Measurements from ENCODE around the gene CCDC188. TPM values are rescaled to one million over a fixed set of nuclear protein-coding genes. Genes with fewer than 3 reads are reported as not detected.

The CCDC188 gene
- total and polyA plus RNA-seq, 4 donors, result not detected

DNA sequence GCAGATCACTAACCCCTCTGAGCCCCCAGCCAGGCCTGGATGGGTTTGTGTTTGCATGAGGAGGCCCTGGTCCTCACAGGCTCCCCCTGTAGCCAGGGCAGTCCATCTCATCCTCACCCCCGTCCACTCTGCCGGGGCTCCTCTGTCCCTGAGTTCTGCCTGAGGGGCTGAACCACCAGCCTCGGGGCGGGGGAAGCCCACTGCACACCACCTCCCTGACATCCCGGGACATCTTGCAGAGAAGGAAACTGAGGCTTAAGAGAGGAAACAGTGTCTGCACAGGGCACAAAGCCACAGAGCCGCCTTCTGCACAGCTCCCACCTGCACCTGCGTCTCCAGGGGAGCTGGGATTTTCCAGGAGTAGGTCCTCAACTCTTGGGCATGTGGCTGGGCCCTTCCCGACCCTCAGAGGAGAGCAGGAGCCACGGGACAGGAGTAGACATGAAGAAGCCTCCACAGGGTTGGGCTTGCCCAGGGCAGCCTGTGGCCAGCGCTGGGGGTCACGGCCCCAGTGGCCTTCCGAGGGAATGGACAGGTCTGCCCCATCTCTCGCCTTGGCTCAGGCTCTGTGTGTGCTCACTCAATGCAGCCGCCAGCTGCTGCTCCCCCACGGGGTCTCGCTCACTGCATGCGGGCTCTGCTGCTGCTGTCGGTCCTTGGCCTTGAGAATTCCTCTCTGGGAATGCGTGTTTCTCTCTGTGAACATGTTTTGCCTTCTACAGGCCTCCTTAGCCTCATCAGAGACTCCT is 45.4 kb upstream of the CCDC188 start:
- DNase-seq (ENCODE audit: low spot score), result no peak
- TF ChIP-seq JUND (IDR thresholded peaks at IDR 0.05) (no peak), FOXA1 (IDR thresholded peaks at IDR 0.05) (no peak), RXRA (IDR thresholded peaks at IDR 0.05) (peak in 1 of 2 donors; percentile 35)
- TF ChIP-seq, protein P1, sequence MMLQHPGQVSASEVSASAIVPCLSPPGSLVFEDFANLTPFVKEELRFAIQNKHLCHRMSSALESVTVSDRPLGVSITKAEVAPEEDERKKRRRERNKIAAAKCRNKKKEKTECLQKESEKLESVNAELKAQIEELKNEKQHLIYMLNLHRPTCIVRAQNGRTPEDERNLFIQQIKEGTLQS (IDR thresholded peaks at IDR 0.05), result no peak
- 86% methylated on average over 19 of the region's 19 CpGs for WGBS

DNA sequence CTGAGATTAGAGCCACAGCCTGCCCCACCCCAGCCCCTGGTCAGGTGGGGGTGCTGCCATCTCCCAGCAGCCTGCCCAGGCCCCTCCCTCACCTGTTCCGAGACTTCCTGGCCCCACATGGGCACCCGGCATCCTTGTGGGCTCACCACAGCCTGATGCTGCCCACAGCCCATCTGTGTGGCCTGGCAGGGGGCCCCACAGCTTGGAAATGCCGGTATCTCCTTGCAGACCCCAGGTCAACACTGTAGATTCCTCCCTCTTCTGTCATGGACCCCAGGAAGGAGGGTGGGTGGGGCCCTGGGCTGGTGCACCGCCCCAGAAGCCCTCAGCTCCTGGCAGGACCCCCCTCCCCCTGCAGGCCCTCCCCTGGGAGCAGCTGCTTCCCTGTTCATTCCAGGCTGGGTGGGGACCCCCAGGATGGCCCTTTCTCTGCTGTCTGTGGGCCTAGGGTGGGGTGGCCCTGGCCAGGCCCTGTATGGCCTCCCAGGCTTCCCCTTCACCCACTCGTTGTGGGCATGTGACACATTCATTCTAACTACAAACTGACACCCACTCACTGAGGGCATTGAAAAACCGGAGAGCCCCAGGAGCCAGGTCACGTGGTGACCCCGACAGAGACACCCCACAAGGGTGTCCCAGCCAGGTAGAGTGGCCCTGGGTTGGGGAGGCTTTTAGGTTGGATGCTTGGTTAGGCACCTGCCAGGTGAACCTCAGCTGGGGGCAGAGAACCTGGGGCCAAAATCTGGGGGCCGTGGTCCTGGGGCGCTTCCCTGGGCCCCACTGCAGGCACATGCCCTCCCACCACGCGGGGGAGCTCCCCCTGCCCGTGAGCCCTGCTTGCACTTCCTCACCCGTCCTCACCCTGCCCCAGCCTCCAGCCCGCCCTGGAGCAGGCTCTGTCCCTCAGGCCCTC is 44.1 kb upstream of the CCDC188 start:
- Histone ChIP-seq H3K4me1 (ENCODE audit: control insufficient read depth in 4 of 4, insufficient read depth in 4 of 4, low read length in 3 of 4) (peaks cover 0 to 5% (median 3%) of the 10 kb centered on the region in 4 donors), H3K27ac (ENCODE audit: low read depth in 1 of 2, low read length in 2 of 2) (no peak overlapping the region), H3K4me3 (ENCODE audit: low read depth in 1 of 3, low read length in 3 of 3) (no peak overlapping the region), H3K9ac (ENCODE audit: low read depth in 1 of 2, low read length in 2 of 2) (no peak overlapping the region), H3K9me3 (ENCODE audit: control insufficient read depth in 4 of 4, low read length in 3 of 4) (no peaks in the 10 kb centered on the region), H3K36me3 (ENCODE audit: control insufficient read depth in 4 of 4, insufficient read depth in 3 of 4, low read depth in 1 of 4, low read length in 3 of 4) (no peaks in the 10 kb centered on the region), H3K27me3 (ENCODE audit: control insufficient read depth in 4 of 4, insufficient read depth in 4 of 4, low read length in 3 of 4) (no peaks in the 10 kb centered on the region)
- DNase-seq (ENCODE audit: low spot score), result no peak
- WGBS, result 80% methylated on average over 15 of the region's 15 CpGs
- TF ChIP-seq, protein P2, sequence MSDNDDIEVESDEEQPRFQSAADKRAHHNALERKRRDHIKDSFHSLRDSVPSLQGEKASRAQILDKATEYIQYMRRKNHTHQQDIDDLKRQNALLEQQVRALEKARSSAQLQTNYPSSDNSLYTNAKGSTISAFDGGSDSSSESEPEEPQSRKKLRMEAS (IDR thresholded peaks at IDR 0.05), result no peak

More for the DNA sequence above, 45.4 kb upstream of the CCDC188 start:
- Histone ChIP-seq H3K4me3 (ENCODE audit: low read depth in 1 of 3, low read length in 3 of 3) (no peak overlapping the region), H3K9me3 (ENCODE audit: control insufficient read depth in 4 of 4, low read length in 3 of 4) (no peaks in the 10 kb centered on the region), H3K9ac (ENCODE audit: low read depth in 1 of 2, low read length in 2 of 2) (no peak overlapping the region), H3K36me3 (ENCODE audit: control insufficient read depth in 4 of 4, insufficient read depth in 3 of 4, low read depth in 1 of 4, low read length in 3 of 4) (no peaks in the 10 kb centered on the region), H3K27me3 (ENCODE audit: control insufficient read depth in 4 of 4, insufficient read depth in 4 of 4, low read length in 3 of 4) (no peaks in the 10 kb centered on the region), H3K27ac (ENCODE audit: low read depth in 1 of 2, low read length in 2 of 2) (no peak overlapping the region), H3K4me1 (ENCODE audit: control insufficient read depth in 4 of 4, insufficient read depth in 4 of 4, low read length in 3 of 4) (peaks cover 0 to 5% (median 3%) of the 10 kb centered on the region in 4 donors)

DNA sequence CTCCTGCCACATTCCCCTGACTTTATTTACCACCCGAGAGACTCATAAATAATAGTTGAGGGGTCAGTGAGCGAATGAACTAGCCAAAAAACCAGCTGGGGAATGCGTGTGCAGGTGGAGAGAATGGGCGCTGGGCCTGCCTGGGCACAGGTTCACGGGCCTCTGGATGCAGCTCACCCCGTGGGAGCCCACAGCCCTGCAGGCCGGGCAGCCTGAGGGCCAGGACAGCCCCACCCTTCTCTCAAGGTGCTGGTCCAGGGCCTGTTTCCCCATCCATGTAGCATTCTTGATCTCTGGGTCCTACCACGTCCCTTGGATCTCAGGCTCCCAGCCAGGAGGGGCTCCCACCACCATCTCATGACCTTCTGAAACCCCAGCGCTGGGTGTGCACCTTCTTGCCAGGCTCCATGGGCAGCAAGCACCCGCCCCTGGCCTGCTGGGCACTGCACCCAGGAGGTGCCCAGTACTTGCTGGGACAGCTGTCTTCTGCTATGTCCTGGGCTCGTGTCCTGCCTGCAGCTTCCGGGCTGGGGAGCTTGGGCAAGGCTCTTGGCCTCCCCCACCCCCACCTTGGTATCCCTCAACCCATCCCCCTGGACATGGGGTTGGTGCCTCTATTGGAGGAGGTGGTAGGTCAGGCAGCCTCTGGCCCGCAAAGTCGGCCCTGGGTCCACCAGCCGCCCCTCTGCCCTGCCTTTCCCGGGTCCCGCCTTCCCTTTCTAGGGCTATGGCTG is 43.1 kb upstream of the CCDC188 start:
- TF ChIP-seq, protein P2 (IDR thresholded peaks at IDR 0.05), result no peak
- TF ChIP-seq FOXA2 (IDR thresholded peaks at IDR 0.05), result no peak
- TF ChIP-seq JUND (IDR thresholded peaks at IDR 0.05), result no peak
- no peak for TF ChIP-seq HNF4G (IDR thresholded peaks at IDR 0.05)
- no peak for TF ChIP-seq SP1 (IDR thresholded peaks at IDR 0.05)
- TF ChIP-seq, protein P3, sequence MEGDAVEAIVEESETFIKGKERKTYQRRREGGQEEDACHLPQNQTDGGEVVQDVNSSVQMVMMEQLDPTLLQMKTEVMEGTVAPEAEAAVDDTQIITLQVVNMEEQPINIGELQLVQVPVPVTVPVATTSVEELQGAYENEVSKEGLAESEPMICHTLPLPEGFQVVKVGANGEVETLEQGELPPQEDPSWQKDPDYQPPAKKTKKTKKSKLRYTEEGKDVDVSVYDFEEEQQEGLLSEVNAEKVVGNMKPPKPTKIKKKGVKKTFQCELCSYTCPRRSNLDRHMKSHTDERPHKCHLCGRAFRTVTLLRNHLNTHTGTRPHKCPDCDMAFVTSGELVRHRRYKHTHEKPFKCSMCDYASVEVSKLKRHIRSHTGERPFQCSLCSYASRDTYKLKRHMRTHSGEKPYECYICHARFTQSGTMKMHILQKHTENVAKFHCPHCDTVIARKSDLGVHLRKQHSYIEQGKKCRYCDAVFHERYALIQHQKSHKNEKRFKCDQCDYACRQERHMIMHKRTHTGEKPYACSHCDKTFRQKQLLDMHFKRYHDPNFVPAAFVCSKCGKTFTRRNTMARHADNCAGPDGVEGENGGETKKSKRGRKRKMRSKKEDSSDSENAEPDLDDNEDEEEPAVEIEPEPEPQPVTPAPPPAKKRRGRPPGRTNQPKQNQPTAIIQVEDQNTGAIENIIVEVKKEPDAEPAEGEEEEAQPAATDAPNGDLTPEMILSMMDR (IDR thresholded peaks at IDR 0.05; ENCODE audit: low read depth, low read length, missing input control), result no peak
- TF ChIP-seq, protein P1 (IDR thresholded peaks at IDR 0.05), result no peak
- TF ChIP-seq EGR1 (IDR thresholded peaks at IDR 0.05; ENCODE audit: low read depth in 2 of 2), result no peak
- TF ChIP-seq RXRA (IDR thresholded peaks at IDR 0.05), result no peak
- TF ChIP-seq, protein P4, sequence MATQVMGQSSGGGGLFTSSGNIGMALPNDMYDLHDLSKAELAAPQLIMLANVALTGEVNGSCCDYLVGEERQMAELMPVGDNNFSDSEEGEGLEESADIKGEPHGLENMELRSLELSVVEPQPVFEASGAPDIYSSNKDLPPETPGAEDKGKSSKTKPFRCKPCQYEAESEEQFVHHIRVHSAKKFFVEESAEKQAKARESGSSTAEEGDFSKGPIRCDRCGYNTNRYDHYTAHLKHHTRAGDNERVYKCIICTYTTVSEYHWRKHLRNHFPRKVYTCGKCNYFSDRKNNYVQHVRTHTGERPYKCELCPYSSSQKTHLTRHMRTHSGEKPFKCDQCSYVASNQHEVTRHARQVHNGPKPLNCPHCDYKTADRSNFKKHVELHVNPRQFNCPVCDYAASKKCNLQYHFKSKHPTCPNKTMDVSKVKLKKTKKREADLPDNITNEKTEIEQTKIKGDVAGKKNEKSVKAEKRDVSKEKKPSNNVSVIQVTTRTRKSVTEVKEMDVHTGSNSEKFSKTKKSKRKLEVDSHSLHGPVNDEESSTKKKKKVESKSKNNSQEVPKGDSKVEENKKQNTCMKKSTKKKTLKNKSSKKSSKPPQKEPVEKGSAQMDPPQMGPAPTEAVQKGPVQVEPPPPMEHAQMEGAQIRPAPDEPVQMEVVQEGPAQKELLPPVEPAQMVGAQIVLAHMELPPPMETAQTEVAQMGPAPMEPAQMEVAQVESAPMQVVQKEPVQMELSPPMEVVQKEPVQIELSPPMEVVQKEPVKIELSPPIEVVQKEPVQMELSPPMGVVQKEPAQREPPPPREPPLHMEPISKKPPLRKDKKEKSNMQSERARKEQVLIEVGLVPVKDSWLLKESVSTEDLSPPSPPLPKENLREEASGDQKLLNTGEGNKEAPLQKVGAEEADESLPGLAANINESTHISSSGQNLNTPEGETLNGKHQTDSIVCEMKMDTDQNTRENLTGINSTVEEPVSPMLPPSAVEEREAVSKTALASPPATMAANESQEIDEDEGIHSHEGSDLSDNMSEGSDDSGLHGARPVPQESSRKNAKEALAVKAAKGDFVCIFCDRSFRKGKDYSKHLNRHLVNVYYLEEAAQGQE (IDR thresholded peaks at IDR 0.05), result no peak
- Histone ChIP-seq H3K9me3 (ENCODE audit: control insufficient read depth in 4 of 4, low read length in 3 of 4) (no peaks in the 10 kb centered on the region), H3K27me3 (ENCODE audit: control insufficient read depth in 4 of 4, insufficient read depth in 4 of 4, low read length in 3 of 4) (no peaks in the 10 kb centered on the region), H3K27ac (ENCODE audit: low read depth in 1 of 2, low read length in 2 of 2) (no peak overlapping the region), H3K9ac (ENCODE audit: low read depth in 1 of 2, low read length in 2 of 2) (no peak overlapping the region), H3K4me1 (ENCODE audit: control insufficient read depth in 4 of 4, insufficient read depth in 4 of 4, low read length in 3 of 4) (peaks cover 0 to 5% (median 3%) of the 10 kb centered on the region in 4 donors), H3K4me3 (ENCODE audit: low read depth in 1 of 3, low read length in 3 of 3) (no peak overlapping the region), H3K36me3 (ENCODE audit: control insufficient read depth in 4 of 4, insufficient read depth in 3 of 4, low read depth in 1 of 4, low read length in 3 of 4) (no peaks in the 10 kb centered on the region)
- WGBS, result 88% methylated on average over 17 of the region's 17 CpGs
- DNase-seq (ENCODE audit: low spot score), result no peak

Measured in liver (tissue), 9 donors.